Measurements from ENCODE around the gene GJB4.

GJB4 gene

GRCh38 chr1:34746785-34747637, 12.5 kb upstream of the GJB4 start:
- no peak overlapping the region for H3K4me3 ChIP-seq (ENCODE audit: low read depth, low read length)
- TF ChIP-seq CTCF (IDR thresholded peaks at IDR 0.05; ENCODE audit: borderline replicate concordance, insufficient read depth, low read depth, low read length) = no peak

- TF ChIP-seq CTCF (IDR thresholded peaks at IDR 0.05; ENCODE audit: borderline replicate concordance, insufficient read depth, low read depth, low read length) = no peak
- no peak overlapping the region for H3K4me3 ChIP-seq (ENCODE audit: low read depth, low read length)
Observed at GRCh38 chr1:34747638-34747941, 11.9 kb upstream of the GJB4 start.

GRCh38 chr1:34749992-34750391, 9.5 kb upstream of the GJB4 start:
- TF ChIP-seq CTCF (IDR thresholded peaks at IDR 0.05; ENCODE audit: borderline replicate concordance, insufficient read depth, low read depth, low read length) = no peak

GRCh38 chr1:34750610-34751009, 8.9 kb upstream of the GJB4 start:
- H3K4me3 ChIP-seq (ENCODE audit: low read depth, low read length) = no peak overlapping the region
- TF ChIP-seq CTCF (IDR thresholded peaks at IDR 0.05; ENCODE audit: borderline replicate concordance, insufficient read depth, low read depth, low read length) = no peak

More at GRCh38 chr1:34749992-34750391, 9.5 kb upstream of the GJB4 start:
- no peak overlapping the region for H3K4me3 ChIP-seq (ENCODE audit: low read depth, low read length)

GRCh38 chr1:34753163-34753562, 6.4 kb upstream of the GJB4 start:
- no peak overlapping the region for H3K4me3 ChIP-seq (ENCODE audit: low read depth, low read length)
- TF ChIP-seq CTCF (IDR thresholded peaks at IDR 0.05; ENCODE audit: borderline replicate concordance, insufficient read depth, low read depth, low read length) = no peak

GRCh38 chr1:34754964-34755637, 4.4 kb upstream of the GJB4 start, which contains the start of gene GJB5:
TSS of gene GJB5 (plus strand) at chr1:34755047. CDS start at chr1:34757331, 2,284 bp downstream.
- H3K4me3 ChIP-seq (ENCODE audit: low read depth, low read length) = no peak within 1 kb of the TSS
- TF ChIP-seq CTCF (IDR thresholded peaks at IDR 0.05; ENCODE audit: borderline replicate concordance, insufficient read depth, low read depth, low read length) = no peak

- no peak overlapping the region for H3K4me3 ChIP-seq (ENCODE audit: low read depth, low read length)
- TF ChIP-seq CTCF (IDR thresholded peaks at IDR 0.05; ENCODE audit: borderline replicate concordance, insufficient read depth, low read depth, low read length) = no peak
Observed at GRCh38 chr1:34755961-34756360, 3.6 kb upstream of the GJB4 start.

Data from GM12875 (cell line).